DMS79 treated with DMSO at 0.1 percent for 48 hours (cell line): ENCODE data around the gene MOXD1.

Experiments
- DNase-seq: peaks from one replicate; lab custom pipeline; 2025; lab: John Stamatoyannopoulos, UW

The MOXD1 gene

DNA sequence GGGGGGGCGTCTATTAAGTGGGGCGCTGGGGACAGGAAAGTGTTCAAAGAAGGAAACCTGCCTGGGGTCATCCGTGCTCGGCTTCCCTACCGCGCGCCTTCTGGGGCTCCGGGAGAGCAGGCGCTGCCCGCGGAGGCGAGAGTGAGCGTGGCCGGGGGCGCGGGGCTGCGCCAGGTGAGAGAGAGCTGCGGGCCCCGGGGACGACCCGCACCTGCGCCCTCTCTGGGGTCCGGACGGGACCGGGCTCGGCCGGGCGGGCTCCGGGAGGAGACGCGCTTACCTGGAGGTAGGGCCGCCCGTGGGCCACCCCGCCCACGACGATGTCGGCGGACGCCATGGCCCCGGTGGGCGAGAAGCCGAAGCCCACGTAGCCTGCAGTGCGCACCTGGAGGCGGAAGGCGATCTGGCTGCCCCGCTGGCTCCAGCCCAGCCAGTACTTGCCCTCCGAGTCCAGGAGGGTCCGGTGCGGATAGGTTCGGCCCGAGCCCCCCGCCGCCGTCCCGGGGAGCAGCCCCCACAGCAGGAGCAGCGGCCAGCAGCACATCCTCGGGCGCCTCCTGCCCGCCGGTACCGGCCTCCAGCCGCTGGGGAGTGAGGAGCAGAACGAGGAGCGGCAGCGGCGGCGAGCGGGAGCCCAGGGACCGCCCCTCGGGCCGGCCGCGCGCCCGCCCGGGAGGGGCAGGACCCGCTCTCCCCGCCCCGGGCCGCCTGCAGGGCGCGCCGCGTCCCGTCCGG is at the start of gene MOXD1:
Gene MOXD1, minus strand, starts transcription at position 593 of the 735 bp plus-strand sequence. Its CDS starts 49 bp downstream, at position 544.
- DNase-seq, result no peak

DNA sequence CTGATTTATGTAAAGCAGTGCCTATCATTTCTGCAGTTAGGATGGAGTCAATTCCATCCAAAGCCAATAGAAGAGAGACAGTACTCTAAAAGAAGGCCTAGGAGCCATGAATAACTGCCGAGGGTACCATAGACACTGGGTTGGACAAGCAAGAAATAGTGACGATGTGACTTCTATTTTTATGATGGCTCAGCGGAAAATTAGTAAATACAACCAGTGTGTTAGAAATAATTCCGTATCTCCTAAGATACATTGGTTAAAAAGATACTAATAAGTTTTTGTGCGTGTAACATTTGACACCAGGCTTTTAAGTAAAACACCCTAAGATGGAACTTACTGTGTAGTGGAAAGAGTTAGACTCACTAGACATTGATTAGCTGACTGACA is 45.6 kb upstream of the MOXD1 start:
- no peak for DNase-seq

DNA sequence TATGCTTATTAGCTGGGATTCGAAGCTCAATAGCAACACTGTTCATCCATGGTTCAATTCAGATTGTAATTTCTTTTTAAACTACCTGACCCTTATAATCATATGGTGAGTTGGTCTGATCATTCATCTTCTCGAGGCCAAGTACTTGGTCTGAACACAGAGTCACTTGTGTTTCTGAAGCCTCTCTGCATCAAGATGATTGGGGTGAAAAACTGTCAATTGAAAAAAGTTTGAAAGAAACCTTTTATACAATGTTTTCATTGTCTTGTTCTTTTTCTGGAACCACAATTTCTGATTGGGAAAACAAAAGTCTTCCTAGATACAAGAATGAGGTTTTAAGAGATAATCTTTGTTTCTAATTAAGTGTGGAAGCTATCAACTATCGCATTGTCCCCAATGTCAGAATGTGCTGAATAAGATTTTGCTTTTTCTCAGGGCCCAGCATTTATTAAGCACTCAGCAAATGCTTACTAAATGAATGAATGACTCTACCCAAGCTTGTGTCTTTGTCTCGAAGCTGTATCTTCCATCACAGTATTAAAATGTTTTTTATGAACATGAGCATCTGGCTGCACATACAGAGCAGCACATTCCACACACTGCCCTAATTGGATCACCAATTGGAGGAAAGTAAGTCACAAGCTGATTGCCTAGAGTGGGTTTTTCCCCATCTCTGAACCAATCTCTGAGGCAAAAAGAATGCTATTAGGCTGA is 45.0 kb upstream of the MOXD1 start:
- DNase-seq, result no peak

DNA sequence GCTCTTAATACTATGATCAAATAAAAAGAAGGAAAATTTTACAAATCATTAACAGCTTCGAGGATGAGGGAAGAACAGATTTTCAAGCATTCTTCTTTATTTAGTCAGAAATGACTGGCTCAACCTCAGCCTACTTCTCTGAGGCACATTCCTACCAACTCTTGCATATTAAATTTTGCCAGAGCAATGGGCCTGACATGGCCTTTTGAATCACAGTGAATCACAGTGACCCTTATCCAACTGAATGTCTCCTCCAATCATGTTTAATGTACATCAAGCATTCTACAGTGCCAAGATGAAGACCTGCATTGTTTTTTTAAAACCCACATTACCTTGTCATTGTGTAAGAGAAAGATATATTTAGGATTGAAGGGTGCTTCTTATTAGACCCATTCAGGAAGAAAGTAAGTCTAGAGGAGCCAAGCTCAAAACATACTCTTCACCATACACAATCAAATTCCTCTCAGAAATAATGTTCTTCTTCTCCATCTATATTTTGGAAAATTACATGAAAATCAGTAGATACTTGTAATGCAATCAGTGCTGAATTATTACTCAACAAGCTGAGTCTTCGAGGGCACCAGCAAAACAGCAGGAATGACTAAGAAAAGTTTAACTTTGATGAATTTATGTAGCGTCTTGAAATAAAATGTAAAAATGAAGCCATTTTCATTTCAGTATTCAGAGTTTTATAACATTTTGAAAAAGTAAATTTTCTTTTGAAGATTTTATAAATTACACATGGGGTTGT is 44.1 kb upstream of the MOXD1 start:
- DNase-seq, result no peak

DNA sequence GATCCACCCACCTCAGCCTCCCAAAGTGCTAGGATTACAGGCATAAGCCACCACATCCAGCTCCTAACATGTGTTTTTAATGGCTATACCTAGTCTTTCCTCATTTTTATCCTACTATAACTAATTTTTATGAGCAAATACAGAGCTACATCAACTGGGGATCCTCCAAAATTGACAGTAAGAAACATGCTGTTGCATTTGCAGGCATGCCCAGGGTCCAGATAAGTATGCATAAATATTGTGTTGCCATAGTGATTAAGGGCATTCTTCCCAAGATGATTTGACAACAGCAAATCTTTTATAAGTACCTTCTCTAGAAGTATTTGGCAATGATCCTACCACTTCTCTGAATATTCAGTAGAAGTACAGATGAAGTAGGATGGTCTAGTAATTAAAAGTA is 41.9 kb upstream of the MOXD1 start:
- no peak for DNase-seq

DNA sequence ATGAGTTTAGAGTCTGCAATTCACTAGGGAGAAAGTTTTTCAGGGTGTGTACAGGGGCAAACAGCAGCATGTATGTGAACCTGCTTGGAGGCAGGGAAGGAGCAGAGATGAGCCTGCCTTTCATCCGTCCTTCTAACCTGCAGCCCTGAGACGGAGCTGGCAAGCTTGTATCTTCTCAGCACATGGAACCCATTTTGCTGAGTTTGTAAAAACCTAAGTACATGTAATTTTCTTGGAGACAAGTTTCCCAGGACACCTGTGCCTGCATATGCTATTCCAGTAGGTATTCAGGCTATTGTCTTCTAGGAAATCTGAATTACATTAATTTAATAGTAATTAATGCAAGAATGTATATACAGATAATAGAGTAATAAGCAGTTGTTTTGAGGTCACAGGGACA is 28.8 kb upstream of the MOXD1 start:
- DNase-seq, result no peak

DNA sequence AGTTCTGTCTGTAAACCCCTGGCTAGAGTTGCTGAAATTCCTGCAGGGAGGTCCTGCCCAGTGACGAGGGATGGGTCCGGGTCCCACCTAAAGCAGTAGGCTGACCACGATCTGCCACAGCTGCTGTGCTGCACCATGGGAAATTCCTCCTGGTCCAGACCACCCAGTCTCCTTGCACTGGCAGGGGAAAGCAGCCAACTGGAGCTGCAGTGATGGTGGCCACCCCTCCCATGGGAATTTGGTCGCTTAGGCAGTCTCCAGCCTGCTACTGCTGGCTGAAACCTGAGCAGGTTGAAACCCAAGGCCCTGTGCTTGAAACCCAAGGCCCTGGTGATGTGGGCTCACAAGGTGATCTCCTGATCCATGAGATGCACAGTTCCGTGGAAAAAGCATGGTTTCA is 23.9 kb upstream of the MOXD1 start:
- no peak for DNase-seq

DNA sequence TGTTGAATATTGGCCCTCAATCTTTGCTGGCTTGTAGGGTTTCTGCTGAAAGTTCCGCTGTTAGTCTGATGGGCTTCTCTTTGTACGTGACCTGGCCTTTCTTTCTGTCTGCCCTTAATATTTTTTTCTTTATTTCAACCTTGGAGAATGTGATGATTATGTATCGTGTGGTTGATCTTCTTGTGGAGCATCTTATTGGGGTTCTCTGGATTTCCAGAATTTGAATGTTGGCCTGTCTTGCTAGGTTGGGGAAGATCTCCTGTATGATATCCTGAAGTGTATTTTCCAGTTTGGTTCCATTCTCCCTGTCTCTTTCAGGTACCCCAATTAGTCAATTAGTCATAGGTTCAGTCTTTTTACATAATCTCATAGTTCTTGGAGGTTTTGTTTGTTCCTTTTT is 22.6 kb upstream of the MOXD1 start:
- no peak for DNase-seq

DNA sequence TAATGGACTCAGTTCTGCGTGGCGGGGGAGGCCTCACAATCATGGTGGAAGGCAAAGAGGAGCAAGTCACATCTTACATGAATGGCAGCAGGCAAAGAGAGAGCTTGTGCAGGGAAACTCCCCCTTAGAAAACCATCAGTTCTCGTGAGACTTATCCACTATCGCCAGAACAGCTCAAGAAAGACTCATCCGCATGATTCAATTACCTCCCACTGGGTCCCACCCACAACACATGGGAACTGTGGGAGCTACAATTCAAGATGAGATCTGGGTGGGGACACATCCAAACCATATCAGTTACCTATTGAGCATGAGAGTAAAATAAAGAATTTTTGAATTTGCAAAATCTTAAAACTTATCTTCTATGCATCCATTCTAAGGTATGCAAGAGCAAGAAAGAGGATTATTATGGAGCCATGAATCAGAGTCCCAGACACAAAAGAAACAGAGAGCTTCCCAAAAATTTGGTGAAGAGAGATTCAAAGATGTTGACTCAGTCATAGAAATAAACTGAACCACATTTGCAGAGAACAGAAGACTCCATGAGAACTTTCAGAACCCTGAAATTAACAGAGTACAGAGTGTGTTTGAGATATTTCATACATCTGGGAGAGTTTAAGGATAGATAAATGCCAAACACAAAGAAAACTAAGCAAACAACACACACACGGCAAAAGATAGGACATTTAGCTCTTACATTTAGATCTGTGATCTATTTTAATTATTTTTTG is 17.1 kb upstream of the MOXD1 start:
- DNase-seq, result no peak

DNA sequence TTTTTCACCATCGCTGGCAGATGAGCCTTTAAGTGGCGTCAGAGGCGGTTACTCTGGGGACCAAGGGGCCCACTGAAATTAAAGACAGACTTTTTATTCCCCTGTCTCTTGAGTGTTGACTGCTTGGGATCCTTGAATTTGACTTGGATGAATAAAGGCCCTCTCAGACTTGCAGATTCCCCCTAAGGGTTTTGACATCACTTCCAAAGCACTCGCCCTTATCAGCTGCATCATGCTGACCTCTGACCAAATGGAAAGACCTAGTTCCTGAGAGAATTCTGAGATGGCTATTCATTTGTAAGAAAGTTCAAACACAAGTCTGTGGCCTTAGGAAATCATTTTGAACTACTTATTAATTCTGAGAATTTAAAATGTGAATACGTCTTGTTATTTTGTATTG is 13.5 kb upstream of the MOXD1 start:
- no peak for DNase-seq

DNA sequence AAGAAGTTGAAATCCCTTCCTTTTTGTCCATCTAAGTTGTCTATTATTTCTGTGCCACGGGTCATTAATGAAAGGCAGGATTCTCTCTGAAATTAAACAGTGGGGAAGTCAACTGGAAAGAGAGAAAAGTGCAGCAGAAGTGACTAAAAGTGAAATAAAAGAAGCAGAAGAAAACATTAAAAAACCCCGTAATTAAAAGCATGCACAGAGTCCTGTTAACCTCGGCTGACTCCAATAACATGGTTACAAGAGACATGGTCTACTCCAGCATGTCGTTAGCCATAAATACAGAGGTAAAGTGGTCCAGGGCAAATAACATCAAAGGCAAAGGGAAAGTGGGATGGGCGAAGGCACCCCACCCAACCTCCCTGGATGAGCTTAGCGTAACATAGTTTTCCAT is 13.0 kb upstream of the MOXD1 start:
- no peak for DNase-seq

DNA sequence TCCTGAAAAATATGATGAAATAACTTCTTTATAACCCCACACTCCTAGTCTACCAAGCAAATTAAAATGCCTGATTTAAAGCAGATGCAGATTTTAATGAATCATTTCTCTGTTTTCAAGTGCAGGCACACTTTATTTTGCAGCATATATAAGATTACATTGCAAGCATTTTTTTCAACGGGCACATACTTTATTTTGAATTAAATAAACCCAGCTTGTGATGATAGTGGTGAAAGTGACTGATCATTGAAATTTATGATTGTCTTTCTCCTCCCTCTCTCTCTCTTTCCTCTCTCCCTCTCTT is 12.2 kb upstream of the MOXD1 start:
- DNase-seq, result no peak

DNA sequence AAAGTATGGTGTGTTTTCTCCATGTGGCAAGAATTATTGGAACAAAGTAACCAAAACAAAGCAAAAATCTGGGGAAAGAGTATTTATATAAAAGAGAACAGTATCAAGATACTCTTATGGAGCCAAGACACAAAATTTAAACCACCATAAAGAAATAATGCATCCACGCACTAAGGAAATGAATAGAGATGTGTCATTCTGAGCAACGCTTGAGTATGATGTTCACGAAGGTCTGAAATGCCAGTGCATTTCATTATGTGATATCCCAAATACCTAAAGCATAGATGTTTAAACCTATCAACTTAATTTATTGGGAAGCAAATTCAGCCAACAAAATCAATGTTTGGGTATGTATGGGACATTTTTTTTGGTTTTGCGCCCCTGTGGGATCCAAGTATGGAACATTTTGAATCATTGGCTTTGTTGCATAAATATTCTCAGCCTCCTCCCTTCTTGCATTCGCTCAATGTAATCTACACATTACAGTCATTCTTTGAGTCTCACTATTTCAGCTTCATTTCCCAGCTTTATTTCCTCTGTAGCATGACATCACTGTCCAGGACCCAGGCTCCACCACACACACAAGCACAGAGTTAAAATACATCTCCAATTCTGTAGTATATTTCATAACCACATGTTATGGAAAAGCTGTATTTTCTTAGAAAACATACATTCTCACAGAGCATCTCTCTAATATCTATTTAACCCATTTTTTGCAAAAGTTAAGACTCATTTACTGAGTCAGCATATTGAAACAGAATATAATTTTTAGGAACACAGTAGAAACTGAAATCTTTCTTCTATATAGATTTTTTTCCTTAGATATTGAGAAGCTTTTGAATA is 11.6 kb upstream of the MOXD1 start:
- no peak for DNase-seq

DNA sequence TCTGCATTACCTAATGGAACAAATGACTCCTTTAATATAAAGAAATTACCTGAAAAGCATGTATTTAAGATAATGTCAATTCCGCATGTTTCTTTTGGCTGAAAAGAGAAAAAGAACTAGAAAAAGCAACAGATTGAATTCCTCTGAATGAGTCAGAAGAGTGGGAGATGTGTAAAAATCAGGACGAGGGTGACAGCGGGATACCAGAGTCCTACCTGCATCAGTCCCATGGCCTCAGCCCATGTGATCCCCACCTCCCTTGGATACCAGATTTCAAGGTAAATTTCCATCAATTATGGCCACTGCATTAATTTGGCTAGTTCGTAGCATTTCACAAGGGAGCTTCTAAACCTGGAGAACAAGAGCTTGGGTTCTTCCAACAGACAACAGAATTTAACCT is 10.0 kb upstream of the MOXD1 start:
- DNase-seq, result no peak

DNA sequence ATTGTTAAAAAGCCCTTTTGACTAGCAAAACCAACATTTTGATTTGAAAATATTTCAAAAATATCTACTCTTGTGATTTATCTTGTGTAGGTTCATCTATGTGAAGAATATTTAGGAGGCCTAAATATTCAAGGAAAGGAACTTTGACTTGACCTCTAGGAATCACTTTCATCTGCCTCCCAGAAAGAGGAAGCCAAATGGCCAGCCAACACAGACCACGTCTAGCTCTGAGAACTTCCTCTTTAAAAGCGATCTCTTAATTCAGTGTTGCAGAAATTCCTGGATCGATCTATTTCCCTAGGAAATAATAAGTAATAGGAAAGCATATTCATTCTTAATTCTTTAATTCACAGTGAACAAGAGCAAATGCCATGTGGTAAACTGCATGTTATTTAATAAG is 9.6 kb upstream of the MOXD1 start:
- DNase-seq, result no peak

DNA sequence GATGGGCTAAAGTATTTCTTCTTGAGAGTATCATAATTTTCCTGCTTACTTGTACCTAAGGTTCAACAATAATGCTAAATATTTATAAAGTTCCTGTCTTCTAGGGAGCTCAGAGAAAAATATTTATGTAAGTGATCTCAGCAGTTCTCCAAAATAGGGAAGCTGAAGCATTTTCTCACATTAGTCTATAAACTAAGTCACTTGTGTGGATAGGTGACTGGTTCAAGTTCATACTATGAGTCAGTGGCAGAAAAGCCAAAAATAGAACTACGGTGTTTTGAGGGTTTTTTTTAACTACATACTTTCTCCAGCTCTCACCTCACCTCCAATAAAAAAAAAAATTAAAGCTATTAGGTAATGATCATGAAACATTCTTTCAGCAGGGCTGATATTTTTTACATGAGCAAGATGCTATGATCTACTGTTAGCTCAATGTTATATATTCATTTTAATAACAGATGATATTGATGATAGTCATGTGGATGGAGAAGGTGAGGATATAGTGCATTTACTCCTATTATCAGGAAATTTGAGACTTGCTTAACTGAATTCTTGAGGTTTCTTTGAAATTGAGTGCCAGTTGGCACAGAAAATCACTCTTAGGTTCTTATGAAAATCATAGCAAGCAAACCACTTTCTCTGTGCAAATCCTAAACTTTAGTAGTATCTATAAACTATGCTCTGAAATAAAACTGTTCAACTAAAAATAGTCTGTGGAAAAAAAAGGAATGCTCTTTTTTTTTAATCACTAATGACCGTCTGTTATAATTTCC is 4.1 kb upstream of the MOXD1 start:
- no peak for DNase-seq

DNA sequence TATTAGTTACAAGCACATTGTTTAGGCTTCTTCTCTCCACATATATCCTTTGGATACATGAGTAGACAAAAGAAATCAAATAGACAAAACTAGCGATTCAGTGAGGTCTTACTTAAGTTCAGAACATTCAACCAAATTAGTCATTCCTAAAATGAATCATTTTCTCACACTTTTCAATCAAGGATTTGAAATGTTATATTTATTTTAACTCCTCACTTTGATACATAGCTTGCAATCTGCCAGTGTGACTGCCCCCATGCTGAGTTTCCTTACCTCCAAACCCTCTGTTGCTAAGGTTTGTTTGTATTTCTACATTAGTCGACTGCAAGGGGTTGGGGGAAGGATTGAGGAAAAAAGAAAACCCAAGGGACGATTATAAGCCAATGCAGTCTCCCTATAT is 3.5 kb upstream of the MOXD1 start:
- no peak for DNase-seq

DNA sequence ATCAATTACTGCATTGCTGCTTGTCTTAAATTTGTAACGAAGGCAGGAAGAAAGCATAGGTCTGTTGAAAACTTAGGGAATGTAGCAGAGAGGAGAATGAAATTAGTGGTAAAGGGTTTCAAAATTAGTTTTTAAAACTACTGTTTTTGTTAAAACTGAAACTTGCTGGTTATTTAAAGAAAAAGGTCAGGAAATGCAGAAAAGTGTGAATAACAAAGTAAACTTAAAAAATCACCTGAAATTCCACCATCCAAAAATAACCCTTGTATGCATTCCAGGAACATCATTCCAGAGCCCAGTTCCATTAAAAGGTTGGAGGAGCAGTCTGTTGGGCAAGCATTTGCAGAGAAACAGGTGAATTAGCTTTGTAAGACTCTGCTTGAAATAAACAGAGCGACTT is 3.1 kb upstream of the MOXD1 start:
- DNase-seq, result no peak

DNA sequence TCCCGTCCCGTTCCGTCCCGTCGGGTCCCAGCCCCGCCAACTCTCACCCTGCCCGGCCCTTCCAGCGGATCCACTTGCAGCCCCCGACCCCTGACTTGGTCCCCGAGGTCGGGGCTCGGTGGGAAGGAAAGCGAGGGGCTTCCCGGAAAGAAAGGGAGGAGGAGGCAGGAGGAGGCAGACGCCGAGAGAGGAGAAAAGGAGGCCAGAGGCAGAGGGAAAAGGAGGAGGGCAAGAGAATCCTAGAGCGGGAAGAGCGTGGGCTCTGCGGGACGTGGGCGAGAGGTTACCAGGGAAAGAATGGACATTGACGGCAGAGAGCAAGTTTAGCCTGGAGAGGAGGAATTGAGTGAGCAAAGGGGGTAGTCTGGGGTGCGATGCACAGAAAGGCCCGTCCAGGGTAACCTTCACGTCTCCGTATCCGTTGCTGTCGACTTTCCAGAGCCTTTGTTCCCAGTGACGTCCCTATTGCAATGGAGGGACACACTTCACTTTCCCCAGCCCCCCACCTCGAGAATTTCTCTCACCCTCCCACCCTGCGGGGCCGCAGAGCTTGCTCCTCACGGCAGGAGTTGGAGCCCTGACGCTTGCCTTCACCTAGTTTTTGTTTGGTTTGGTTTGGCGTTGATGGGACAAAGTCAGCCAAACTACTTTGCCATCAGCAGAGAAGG is 477 bp upstream of the MOXD1 start:
- no peak for DNase-seq

DNA sequence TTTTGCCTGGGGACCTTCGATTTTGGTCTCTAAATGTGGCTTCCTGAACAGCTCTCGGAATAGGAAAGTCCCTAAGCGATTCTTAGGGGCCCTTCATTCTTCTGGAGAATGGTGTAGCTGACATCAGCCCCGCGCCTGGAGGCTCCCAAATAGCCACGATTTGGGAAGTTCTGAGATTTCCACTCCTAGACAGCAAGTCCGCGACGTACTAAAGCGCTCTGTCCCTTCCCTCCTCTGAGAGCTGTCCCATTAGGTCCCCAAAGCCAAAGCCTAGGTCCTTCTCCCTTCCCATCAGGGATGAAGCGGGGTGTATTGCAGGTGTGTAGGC is 756 bp downstream of the MOXD1 start:
- no peak for DNase-seq
